Neural cell (in vitro differentiated cells): ENCODE measurements around the gene YY1. TPM values are rescaled to one million over a fixed set of nuclear protein-coding genes. Genes with fewer than 3 reads are reported as not detected.
"Not testable (repeated sequence)": the region's sequence is repeated elsewhere in the genome, so short reads cannot be mapped to it uniquely, and the experiment has no call there.

Experiments
- H2AFZ ChIP-seq: fragments of 200-600, 300-800 bp; sonication (generic), shearing (Covaris generic); 2 replicates; pipeline ENCODE4 v1.6.0; 2014; ENCODE audit warnings: low read depth, mild to moderate bottlenecking, antibody characterized with exemption, low read length, moderate library complexity
- H3F3A ChIP-seq: fragments of 200-600 bp; shearing (Covaris generic); 2 replicates; pipeline ENCODE4 v1.6.1; 2016; ENCODE audit warnings: mild to moderate bottlenecking, moderate library complexity, mixed read lengths, antibody characterized with exemption, low read length; ENCODE audit not compliant: insufficient read depth, poor library complexity, severe bottlenecking
- H3K27ac ChIP-seq: fragments of 200-600, 300-800 bp; sonication (generic), shearing (Covaris generic); 2 replicates; pipeline ENCODE4 v1.5.1; 2014; ENCODE audit warnings: mild to moderate bottlenecking, low read length, moderate library complexity
- H3K27me3 ChIP-seq: fragments of 300-800, 200-600 bp; sonication (generic), shearing (Covaris generic); 2 replicates; pipeline ENCODE4 v1.6.0; 2014; ENCODE audit warnings: mild to moderate bottlenecking, low read depth, low read length, moderate library complexity; ENCODE audit not compliant: insufficient read depth
- H3K36me3 ChIP-seq: fragments of 300-800, 200-600 bp; sonication (generic), shearing (Covaris generic); 2 replicates; pipeline ENCODE4 v1.5.1; 2014; ENCODE audit warnings: mild to moderate bottlenecking, antibody characterized with exemption, low read length, moderate library complexity; ENCODE audit not compliant: insufficient read depth
- H3K4me2 ChIP-seq: fragments of 300-800, 200-600 bp; sonication (generic), shearing (Covaris generic); 2 replicates; pipeline ENCODE4 v1.6.0; 2014; ENCODE audit warnings: mild to moderate bottlenecking, low read length
- H3K4me3 ChIP-seq: fragments of 300-800, 200-600 bp; sonication (generic), shearing (Covaris generic); 2 replicates; pipeline ENCODE4 v1.5.1; 2014; ENCODE audit warnings: mild to moderate bottlenecking, low read length, moderate library complexity
- H3K79me2 ChIP-seq: fragments of 200-600 bp; shearing (Covaris generic); replicated peaks from 2 replicates; pipeline ENCODE4 v1.6.0; 2014; ENCODE audit warnings: mild to moderate bottlenecking, low read length, moderate library complexity; ENCODE audit not compliant: insufficient read depth
- H3K9ac ChIP-seq: fragments of 300-800, 200-600 bp; sonication (generic), shearing (Covaris generic); 2 replicates; pipeline ENCODE4 v1.6.1; 2016; ENCODE audit warnings: mild to moderate bottlenecking, low read length, mixed read lengths
- H3K9me2 ChIP-seq: fragments of 200-600 bp; shearing (Covaris generic); 2 replicates; pipeline ENCODE4 v1.6.1; 2016; ENCODE audit warnings: mild to moderate bottlenecking, low read length, mixed read lengths; ENCODE audit not compliant: insufficient read depth
- H3K9me3 ChIP-seq: fragments of 200-600, 300-800 bp; sonication (generic), shearing (Covaris generic); 2 replicates; pipeline ENCODE4 v1.6.1; 2016; ENCODE audit warnings: mild to moderate bottlenecking, mixed run types, low read length, moderate library complexity, mixed read lengths
- H4K20me1 ChIP-seq: fragments of 200-600 bp; shearing (Covaris generic); 2 replicates; pipeline ENCODE4 v1.6.1; 2016; ENCODE audit warnings: mild to moderate bottlenecking, mixed run types; ENCODE audit not compliant: insufficient read depth
- CTCF ChIP-seq: fragments of 450-650 bp; IDR thresholded peaks from 2 replicates; pipeline ENCODE4 v1.5.1; 2014; ENCODE audit warnings: antibody characterized with exemption, mild to moderate bottlenecking, moderate library complexity; ENCODE audit not compliant: poor library complexity, severe bottlenecking
- EP300 ChIP-seq: fragments of 450-650 bp; conservative IDR thresholded peaks from 2 replicates; pipeline ENCODE4 v1.6.1; 2014; ENCODE audit warnings: antibody characterized with exemption, mild to moderate bottlenecking, moderate library complexity; ENCODE audit not compliant: poor library complexity, severe bottlenecking
- EZH2 ChIP-seq: fragments of 200-600, 300-800 bp; shearing (Covaris generic), sonication (generic); IDR thresholded peaks from 2 replicates; pipeline ENCODE4 v1.6.1; 2014; ENCODE audit warnings: antibody characterized with exemption, low read length, borderline replicate concordance, mild to moderate bottlenecking; ENCODE audit not compliant: insufficient read depth, poor library complexity, severe bottlenecking
- MXI1 ChIP-seq: fragments of 450-650 bp; conservative IDR thresholded peaks from 2 replicates; pipeline ENCODE4 v1.6.1; 2014; ENCODE audit warnings: antibody characterized with exemption, mild to moderate bottlenecking; ENCODE audit not compliant: poor library complexity, severe bottlenecking
- POLR2AphosphoS5 ChIP-seq: IDR thresholded peaks from 2 replicates; pipeline ENCODE4 v1.6.1; 2012
- RAD21 ChIP-seq: fragments of 450-650 bp; conservative IDR thresholded peaks from 2 replicates; pipeline ENCODE4 v1.6.1; 2014; ENCODE audit warnings: antibody characterized with exemption, mild to moderate bottlenecking, moderate library complexity
- REST ChIP-seq: IDR thresholded peaks from 2 replicates; pipeline ENCODE4 v1.6.1; 2012; ENCODE audit warnings: borderline replicate concordance
- SMC3 ChIP-seq: fragments of 450-650 bp; conservative IDR thresholded peaks from 2 replicates; pipeline ENCODE4 v1.6.1; 2014; ENCODE audit warnings: antibody characterized with exemption, mild to moderate bottlenecking, moderate library complexity; ENCODE audit not compliant: poor library complexity
- TAF1 ChIP-seq: IDR thresholded peaks from 2 replicates; pipeline ENCODE4 v1.6.1; 2012; ENCODE audit warnings: low read depth
- polyA plus RNA-seq: library from polyadenylated mRNA; depleted of rRNA; stranded (reverse); fragments of >200 nt; gene quantifications from 2 replicates; pipeline ENCODE4 v1.2.3, GENCODE V29; 2014

Gene YY1
- polyA plus RNA-seq, 1 donor from 2014 or later: 50.4 TPM

GRCh38 chr14:100282766-100283419, 43.9 kb downstream of the YY1 start:
- Histone ChIP-seq H3F3A (no peaks in the 10 kb centered on the region), H3K79me2 (peaks cover 5% of the 10 kb centered on the region), H3K27ac (no peak overlapping the region), H3K9ac (no peak overlapping the region), H3K4me2 (no peak overlapping the region), H3K9me2 (no peaks in the 10 kb centered on the region), H3K36me3 (no peaks in the 10 kb centered on the region), H3K9me3 (no peaks in the 10 kb centered on the region), H2AFZ (no peak overlapping the region), H4K20me1 (no peaks in the 10 kb centered on the region), H3K27me3 (no peaks in the 10 kb centered on the region), H3K4me3 (no peak overlapping the region)
- TF ChIP-seq EZH2 (no peak), RAD21 (no peak), SMC3 (no peak)

GRCh38 chr14:100283436-100283835, 44.5 kb downstream of the YY1 start:
- not testable (repeated sequence) for H2AFZ ChIP-seq, H3F3A ChIP-seq, H3K79me2 ChIP-seq, H3K36me3 ChIP-seq, H3K27me3 ChIP-seq, H3K27ac ChIP-seq, H3K9me3 ChIP-seq, H3K4me2 ChIP-seq, H3K4me3 ChIP-seq, H3K9ac ChIP-seq, H3K9me2 ChIP-seq, H4K20me1 ChIP-seq

- H3K27ac ChIP-seq: no peak overlapping the region
- no peak overlapping the region for H3K9ac ChIP-seq
- H3K36me3 ChIP-seq: no peaks in the 10 kb centered on the region
- no peaks in the 10 kb centered on the region for H3K27me3 ChIP-seq
- H3F3A ChIP-seq: no peaks in the 10 kb centered on the region
- no peak overlapping the region for H3K4me3 ChIP-seq
- no peak overlapping the region for H3K4me2 ChIP-seq
- no peaks in the 10 kb centered on the region for H3K9me2 ChIP-seq
- H3K79me2 ChIP-seq: no peaks in the 10 kb centered on the region
- H4K20me1 ChIP-seq: no peaks in the 10 kb centered on the region
- H2AFZ ChIP-seq: no peak overlapping the region
- no peak for TF ChIP-seq MXI1
- no peak for TF ChIP-seq EZH2
- no peak for TF ChIP-seq TAF1
- TF ChIP-seq REST: no peak
- no peak for TF ChIP-seq RAD21
- TF ChIP-seq SMC3: no peak
- no peak for TF ChIP-seq CTCF
- no peak for TF ChIP-seq POLR2AphosphoS5
- TF ChIP-seq EP300: no peak
- H3K9me3 ChIP-seq: no peaks in the 10 kb centered on the region
These were observed 45.3 kb downstream of the YY1 start for GRCh38 chr14:100283984-100284881.
